ENCODE measurements around the gene JAZF1.

Gene JAZF1

DNA sequence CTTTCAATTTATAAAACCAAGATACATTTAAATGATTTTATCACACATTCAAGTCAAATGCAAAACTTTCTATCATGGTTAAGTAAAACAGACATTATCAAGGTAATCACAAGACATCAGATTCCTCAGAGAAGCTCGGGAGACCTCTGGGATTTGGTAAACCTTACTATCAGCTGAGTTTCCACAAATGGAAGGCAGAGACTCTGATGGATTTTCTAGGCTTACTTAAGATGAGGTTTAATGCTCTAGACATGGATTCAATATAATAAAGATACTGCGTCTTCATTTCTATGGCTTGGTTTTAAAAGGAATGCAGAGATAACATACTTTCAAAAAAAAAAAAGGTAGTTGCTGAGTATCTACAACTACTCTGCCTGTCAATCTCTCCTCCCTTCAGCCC, 171.7 kb downstream of the JAZF1 start:
- Histone ChIP-seq H3K4me1 (ENCODE audit: insufficient read depth, low read length, severe bottlenecking) (no peaks in the 10 kb centered on the region), H3K4me2 (ENCODE audit: low read length) (no peak overlapping the region), H4K20me1 (ENCODE audit: insufficient read depth, low read length) (no peaks in the 10 kb centered on the region), H3K9me3 (ENCODE audit: low read length) (no peaks in the 10 kb centered on the region), H3K79me2 (ENCODE audit: insufficient read depth, low read length) (no peaks in the 10 kb centered on the region), H3K9ac (ENCODE audit: low read length) (no peak overlapping the region), H3K27ac (ENCODE audit: low read depth, low read length, poor library complexity, severe bottlenecking) (no peak overlapping the region), H3K27me3 (ENCODE audit: insufficient read depth, low read length) (no peaks in the 10 kb centered on the region), H3K36me3 (ENCODE audit: insufficient read depth, low read length) (no peaks in the 10 kb centered on the region; the same call in 1 of the 2 replicates), H3K9me2 (ENCODE audit: low read depth, low read length) (no peaks in the 10 kb centered on the region), H3F3A (ENCODE audit: insufficient read depth, low read length) (no peaks in the 10 kb centered on the region), H3K4me3 (ENCODE audit: low read depth, low read length, poor library complexity, severe bottlenecking) (no peak overlapping the region), H2AFZ (ENCODE audit: low read length) (no peak overlapping the region)
- TF ChIP-seq EZH2 (IDR thresholded peaks at IDR 0.05; ENCODE audit: borderline replicate concordance, low read length) (no peak), CTCF (IDR thresholded peaks at IDR 0.05; ENCODE audit: low read length) (no peak)

DNA sequence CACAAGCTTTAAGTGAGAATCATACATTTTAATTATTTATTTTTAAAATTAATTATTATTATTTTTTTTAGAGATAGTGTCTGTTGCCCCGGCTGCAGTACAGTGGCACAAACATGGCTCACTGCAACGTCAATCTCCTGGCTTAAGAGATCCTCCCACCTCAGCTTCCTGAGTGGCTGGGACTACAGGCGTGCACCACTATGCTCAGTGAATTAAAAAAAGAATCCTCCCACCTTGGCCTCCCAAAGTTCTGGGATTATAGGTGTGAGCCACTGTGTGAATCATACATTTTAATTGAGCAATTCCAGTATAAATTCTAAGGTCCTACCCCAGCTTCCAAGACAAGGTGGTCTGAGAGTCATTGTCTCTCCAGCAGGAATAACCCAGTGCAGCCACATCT, 172.4 kb downstream of the JAZF1 start:
- Histone ChIP-seq H3K27me3 (ENCODE audit: insufficient read depth, low read length) (no peaks in the 10 kb centered on the region), H4K20me1 (ENCODE audit: insufficient read depth, low read length) (no peaks in the 10 kb centered on the region), H3K36me3 (ENCODE audit: insufficient read depth, low read length) (no peaks in the 10 kb centered on the region), H3K9ac (ENCODE audit: low read length) (no peak overlapping the region), H3K9me2 (ENCODE audit: low read depth, low read length) (no peaks in the 10 kb centered on the region), H3K4me3 (ENCODE audit: low read depth, low read length, poor library complexity, severe bottlenecking) (no peak overlapping the region), H3K27ac (ENCODE audit: low read depth, low read length, poor library complexity, severe bottlenecking) (no peak overlapping the region), H3K4me1 (ENCODE audit: insufficient read depth, low read length, severe bottlenecking) (no peaks in the 10 kb centered on the region), H3K79me2 (ENCODE audit: insufficient read depth, low read length) (no peaks in the 10 kb centered on the region), H2AFZ (ENCODE audit: low read length) (no peak overlapping the region), H3F3A (ENCODE audit: insufficient read depth, low read length) (no peaks in the 10 kb centered on the region), H3K4me2 (ENCODE audit: low read length) (no peak overlapping the region), H3K9me3 (ENCODE audit: low read length) (no peaks in the 10 kb centered on the region)
- TF ChIP-seq EZH2 (IDR thresholded peaks at IDR 0.05; ENCODE audit: borderline replicate concordance, low read length) (no peak), CTCF (IDR thresholded peaks at IDR 0.05; ENCODE audit: low read length) (no peak)

DNA sequence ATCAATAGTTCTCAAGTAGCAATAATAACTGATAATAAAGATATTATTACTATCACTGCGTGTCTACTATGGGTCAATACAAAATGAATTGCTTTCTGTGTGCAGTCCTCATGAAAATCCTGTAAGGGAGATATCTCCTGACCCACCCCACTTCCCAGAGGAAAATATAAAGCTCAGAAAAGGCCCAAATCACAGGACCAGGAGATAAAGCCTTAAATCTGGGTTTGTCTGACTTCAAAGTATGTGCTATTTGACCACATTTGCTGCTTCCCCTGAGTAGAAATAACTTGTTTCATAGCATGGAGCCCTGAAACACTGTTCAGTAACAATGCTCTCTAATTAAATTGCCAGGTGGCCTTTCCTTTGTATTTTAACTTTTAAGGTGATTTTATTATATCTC, 174.1 kb downstream of the JAZF1 start:
- Histone ChIP-seq H3K36me3 (ENCODE audit: insufficient read depth, low read length) (no peaks in the 10 kb centered on the region), H3K9ac (ENCODE audit: low read length) (no peak overlapping the region), H3F3A (ENCODE audit: insufficient read depth, low read length) (no peaks in the 10 kb centered on the region), H4K20me1 (ENCODE audit: insufficient read depth, low read length) (no peaks in the 10 kb centered on the region), H3K4me2 (ENCODE audit: low read length) (no peak overlapping the region), H3K9me2 (ENCODE audit: low read depth, low read length) (no peaks in the 10 kb centered on the region), H2AFZ (ENCODE audit: low read length) (no peak overlapping the region), H3K27ac (ENCODE audit: low read depth, low read length, poor library complexity, severe bottlenecking) (no peak overlapping the region), H3K4me3 (ENCODE audit: low read depth, low read length, poor library complexity, severe bottlenecking) (no peak overlapping the region), H3K4me1 (ENCODE audit: insufficient read depth, low read length, severe bottlenecking) (no peaks in the 10 kb centered on the region), H3K79me2 (ENCODE audit: insufficient read depth, low read length) (no peaks in the 10 kb centered on the region), H3K9me3 (ENCODE audit: low read length) (no peaks in the 10 kb centered on the region), H3K27me3 (ENCODE audit: insufficient read depth, low read length) (no peaks in the 10 kb centered on the region)
- no peak for TF ChIP-seq CTCF (IDR thresholded peaks at IDR 0.05; ENCODE audit: low read length)
- no peak for TF ChIP-seq EZH2 (IDR thresholded peaks at IDR 0.05; ENCODE audit: borderline replicate concordance, low read length)

All from OCI-LY1 (cell line).